ENCODE measurements around the gene POLR3E.
"Not testable (repeated sequence)": the region's sequence is repeated elsewhere in the genome, so short reads cannot be mapped to it uniquely, and the experiment has no call there.

Gene POLR3E

DNA sequence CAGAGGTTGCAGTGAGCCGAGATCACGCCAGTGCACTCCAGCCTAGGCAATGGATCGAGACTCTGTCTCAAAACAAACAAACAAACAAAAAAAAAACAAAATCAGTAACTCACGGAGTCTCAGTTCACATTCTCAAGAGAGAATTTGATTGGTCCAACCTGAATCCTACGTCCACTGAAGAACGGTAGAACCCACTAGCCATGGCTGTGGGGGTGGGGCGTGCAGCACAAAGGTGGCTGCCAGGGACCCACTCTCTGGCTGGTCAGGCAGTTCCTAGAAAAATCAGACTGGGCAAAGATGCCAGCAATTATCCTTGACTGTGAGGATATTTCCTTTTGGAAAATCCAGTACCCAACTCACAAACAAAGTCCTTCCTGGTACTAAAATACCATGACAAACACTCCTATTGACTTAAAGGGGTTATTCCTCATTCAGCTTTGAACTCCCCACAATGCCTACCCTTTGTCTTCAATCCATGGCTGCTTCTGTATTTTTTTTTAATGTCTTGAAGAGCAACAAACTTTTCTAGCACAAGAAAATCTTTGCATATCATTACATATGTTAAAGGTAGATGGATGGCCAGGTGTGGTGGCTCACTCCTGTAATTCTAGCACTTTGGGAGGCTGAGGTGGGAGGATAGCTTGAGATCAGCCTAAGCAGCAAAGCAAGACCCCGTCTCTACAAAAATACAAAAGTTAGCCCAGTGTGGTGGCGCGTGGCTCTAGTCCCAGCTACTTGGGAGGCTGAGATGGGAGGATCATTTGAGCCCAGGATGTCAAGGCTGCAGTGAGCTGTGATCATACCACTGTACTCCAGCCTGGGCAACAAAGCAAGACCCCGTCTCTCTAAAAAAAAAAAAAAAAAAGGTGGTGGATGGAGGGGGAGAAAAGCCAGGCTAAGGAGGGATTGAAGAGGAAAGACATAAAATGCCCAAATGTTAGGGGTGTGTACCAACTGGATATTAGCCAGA, 3.8 kb upstream of the POLR3E start:
- no peak for DNase-seq

DNA sequence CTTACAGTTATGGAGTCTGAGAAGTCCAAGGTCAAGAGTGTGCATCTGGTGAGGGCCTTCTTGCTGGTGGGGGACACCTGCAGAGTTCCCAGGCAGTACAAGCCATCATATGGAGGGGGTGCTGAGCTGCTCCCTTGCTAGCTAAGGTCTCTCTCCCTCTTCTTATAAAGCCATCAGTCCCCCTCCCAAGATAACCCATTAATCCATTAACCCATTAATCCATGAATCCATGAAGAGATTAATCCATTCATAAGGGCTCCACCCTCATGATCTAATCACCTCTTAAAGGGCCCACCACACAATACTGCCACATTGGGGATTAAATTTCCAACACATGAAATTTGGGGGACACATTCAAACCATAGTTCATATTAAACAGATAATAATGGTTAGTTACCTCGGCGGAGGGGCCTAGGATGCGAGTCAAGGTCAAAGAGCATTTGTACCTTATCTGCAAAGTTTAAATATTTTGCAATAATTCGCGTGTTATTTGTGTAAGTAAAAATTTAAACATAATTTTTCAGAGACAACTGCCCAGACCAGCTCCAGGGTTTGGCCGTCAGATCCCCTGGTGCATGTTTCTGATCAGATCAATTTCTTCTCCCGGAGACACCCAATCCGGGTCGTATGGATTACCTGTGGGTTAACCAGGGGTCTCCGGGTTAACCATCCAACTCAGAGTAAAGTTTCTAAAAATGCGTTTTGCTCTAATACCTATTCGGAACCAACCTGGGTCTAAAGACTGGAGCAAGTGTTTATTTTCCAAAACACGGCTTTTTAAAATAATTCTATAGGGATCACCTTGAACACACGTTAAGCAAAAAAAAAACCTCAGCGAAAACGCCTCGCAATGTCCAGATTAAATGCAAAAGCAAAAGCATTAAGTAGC, 740 bp upstream of the POLR3E start:
- DNase-seq, result peak; percentile 46

DNA sequence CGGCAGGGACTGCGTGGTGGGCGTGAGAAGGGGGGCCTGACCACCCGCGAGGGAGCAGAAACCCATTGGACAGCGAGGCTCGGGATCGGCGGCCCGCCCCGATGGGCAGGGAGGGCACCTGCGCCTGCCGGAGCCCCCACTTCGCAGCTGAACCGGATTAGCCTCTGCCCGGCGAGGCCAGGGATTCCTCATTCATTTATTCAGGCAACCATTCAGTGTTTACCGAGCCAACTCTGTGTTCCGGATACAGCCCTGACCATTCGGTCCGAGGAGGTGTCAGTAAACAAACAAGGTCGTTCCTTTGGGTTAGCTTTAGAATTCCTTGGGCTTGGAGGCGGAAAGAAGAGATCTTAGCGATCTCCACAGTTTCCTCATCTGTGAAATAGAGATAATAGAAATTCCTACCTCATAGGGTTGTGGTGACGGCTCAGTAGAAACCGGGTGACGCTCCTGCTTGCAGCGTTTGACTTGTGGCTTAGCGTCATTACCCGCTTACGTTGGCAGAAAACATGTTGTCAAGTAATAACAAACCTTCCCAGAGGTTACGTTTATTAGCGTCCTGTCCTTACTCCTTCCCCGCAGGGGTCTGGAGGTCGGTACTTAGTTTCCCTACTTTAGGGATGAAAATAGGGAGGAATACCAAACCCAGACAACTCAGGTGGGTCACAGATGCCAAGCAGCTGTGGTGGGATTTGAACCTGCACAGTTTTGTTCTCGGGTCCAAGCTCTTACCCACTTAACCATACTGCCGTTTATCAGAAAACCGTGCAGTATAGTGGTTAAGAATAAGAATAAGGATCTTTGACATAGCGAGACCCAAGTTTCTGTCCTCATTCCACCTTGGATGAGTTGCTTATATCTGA, 893 bp downstream of the POLR3E start:
- DNase-seq, result peak; percentile 90

DNA sequence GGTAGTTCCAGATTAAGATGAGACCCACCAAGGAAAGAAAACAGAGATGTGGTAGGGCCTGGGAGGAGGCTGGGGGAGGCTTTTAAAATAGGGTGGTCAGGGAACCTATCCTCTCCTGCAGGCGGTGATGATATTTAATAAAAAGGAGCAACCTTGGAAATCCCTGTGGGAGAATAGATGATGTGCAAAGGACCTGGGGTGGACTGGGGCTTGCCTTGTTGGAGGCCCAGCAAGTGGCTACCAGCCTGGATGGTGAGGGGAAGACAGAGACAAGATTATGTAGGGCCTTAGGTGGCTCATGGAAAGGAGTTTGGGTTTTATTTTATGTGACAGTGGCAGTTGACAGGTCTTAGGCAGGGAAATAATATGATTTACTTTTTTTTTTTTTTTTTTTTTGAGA, 1.8 kb downstream of the POLR3E start:
- DNase-seq, result no peak

DNA sequence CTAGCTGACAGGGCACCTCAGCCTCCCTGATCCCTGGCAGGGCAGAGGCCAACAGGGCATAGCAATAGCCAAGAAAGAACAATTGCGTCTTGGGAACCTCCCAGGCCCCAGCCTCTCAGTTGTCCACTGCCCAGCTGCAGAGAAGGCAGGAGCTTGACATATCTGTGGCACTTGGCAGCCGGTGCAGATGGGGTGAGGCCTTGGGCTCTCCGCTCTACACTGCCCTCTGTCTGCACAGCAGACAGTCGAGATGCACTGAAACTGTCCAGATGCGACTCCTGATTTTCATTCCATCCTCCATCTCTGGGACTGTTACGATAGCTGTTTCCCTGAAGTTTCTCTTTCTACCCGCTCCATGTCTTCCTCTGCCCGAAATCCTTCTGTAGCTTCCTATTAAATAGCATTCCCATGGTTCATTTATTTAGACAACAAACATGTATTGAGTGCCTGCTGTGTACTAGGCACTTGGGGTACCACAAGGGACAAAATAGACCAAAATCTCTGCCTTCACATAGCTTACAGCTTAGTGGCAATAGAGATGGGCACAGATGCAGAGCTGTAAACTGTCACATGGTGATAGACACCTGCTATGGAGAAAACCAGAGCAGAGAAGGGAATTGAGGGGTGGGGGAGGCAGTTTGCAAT, 3.3 kb downstream of the POLR3E start:
- peak; percentile 43 for DNase-seq

- DNase-seq, result not testable (repeated sequence)
Observed at GRCh38 chr16:22301423-22301822, 4.2 kb downstream of the POLR3E start.

- DNase-seq, result no peak
Observed at GRCh38 chr16:22302776-22303363, 5.7 kb downstream of the POLR3E start.

DNA sequence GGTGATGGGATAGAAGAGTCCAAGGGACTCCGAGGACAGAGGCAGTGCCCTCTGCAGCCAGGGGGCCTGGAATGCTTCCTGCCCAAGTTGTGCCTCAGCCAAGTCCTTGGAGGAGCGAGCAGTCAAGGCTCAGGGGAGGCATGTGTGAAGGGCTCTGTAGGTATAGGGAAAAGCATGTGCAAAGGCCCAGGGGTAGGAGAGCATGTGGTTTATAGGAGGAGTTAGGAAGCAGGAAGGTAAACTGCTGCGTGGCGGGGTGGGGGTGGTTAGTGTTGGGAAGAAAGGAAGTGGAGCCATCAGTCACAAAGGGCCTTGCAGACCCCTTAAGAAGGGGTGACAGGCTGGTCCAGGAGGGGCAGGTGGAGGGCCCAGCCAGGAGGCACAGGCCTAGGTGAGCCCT, 7.2 kb downstream of the POLR3E start:
- DNase-seq, result no peak

DNA sequence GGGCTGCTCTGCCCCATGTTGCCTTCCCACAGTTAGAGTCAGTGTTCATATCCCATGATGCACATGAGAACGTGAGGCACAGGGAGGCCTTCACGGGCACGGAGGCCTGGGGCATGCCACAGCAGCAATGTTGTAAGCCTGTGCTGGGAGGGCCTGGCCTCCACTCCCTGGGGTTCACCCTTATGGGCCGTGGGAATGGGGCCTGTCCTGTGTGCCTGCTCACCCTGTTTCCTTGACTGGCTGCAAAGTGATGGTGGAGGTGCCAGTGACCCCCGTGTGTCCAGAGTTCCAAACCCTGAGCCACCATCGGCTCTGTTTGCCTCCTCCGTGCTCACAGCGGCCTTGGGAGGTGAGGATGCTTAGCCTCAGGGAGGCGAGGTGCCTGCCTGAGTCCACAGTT, 9.6 kb downstream of the POLR3E start:
- no peak for DNase-seq

DNA sequence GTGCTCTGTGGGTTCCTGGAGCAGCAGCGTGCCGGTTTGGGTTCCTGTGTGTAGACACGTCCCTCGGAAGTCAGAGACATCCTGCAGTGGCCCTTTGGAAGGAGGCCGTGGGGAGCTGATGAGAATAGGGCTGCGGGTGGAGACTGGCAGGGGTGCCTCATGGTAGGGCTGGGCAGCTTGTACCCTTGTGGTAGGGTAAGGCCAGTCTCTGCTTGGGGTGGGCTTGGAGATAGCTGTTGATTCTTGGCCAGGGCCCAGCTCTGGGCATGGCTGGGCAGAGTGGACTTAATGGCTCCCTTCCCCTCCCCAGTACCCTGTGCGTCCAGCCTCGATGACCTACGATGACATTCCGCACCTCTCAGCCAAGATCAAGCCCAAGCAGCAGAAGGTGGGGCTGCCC, 10.6 kb downstream of the POLR3E start:
- no peak for DNase-seq

DNA sequence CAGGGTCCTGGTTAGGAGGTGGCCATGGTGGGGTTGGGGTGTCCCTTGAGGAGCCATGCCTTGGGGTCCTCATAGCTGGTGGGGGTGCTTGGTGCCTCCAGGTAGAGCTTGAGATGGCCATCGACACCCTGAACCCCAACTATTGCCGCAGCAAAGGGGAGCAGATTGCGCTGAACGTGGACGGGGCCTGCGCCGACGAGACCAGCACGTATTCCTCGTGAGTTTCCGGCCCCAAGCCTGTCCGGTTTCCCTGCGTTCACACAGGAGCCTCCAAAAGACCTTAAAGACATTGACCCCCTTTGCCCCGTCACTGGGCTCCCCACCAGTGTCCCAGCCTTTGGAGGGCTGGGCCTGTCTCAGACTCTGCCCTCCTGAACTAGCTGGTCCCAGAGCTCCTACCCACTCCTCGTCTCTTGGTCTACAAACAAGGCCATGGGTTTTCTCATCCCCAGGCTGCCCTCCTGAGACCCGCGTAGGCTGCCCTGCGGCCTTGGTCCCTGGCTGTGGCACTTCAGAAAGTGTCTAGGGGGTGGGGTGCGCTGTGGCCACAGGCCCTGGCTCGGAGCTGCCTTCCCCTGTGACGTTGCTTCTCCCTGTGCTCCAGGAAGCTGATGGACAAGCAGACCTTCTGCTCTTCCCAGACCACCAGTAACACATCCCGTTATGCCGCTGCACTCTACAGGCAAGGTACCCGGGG, 11.8 kb downstream of the POLR3E start:
- DNase-seq, result no peak

DNA sequence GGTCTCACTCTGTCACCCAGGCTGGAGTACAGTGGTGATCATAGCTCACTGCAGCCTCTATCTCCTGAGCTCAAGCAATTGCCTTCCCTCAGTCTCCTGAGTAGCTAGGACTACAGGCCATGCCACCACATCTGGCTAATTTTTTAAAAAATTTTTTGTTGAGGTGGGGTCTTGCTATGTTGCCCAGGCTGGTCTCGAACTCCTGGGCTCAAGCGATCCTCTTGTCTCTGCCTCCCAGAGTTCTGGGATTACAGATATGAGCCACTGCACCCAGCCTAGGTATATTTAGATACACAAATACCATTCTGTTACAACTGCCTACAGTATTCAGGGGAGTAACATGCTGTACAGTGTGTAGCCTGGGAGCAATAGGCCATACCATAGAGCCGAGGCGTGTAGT, 14.3 kb downstream of the POLR3E start:
- DNase-seq, result no peak

DNA sequence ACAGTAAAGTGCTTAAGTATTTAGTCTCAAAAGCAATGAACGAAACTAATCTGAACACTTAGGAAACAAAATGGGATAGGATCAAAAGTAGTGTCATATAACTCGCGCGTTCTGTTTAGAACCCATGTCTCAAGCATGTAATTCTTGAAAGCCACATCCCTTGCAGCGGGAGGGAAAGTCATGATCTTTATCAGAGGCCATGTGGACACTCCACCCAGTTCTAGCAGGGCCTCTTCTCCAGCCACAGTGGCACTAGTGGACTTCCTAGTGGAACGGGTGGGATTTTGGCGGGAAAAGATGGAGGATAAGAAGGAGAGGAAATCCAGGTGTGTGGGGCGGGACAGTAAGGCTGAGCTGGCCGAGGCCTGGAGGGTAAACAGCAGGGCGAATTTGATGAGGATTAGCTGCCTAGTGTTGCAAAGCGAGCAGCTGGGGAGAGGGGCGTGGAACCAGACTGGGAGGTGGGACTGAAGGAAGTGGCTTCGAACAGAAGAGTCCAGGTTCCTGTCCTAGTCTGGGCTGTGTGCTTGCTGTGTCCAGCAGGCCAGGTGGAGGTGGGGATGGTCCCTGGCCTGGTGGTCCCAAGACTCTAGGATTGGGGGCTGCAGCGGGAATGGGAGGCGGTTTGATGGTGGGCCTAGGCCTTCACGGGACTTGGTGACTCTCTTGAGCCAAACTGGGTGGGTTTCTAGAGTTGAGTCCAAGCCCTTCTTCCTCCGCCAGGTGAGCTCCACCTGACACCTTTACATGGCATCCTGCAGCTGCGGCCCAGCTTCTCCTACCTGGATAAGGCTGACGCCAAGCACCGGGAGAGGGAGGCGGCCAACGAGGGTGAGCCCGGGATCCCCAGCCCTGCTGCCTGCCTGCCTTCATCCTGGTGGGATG, 15.9 kb downstream of the POLR3E start:
- no peak for DNase-seq

GRCh38 chr16:22313876-22314470, 16.8 kb downstream of the POLR3E start:
- DNase-seq, result no peak

DNA sequence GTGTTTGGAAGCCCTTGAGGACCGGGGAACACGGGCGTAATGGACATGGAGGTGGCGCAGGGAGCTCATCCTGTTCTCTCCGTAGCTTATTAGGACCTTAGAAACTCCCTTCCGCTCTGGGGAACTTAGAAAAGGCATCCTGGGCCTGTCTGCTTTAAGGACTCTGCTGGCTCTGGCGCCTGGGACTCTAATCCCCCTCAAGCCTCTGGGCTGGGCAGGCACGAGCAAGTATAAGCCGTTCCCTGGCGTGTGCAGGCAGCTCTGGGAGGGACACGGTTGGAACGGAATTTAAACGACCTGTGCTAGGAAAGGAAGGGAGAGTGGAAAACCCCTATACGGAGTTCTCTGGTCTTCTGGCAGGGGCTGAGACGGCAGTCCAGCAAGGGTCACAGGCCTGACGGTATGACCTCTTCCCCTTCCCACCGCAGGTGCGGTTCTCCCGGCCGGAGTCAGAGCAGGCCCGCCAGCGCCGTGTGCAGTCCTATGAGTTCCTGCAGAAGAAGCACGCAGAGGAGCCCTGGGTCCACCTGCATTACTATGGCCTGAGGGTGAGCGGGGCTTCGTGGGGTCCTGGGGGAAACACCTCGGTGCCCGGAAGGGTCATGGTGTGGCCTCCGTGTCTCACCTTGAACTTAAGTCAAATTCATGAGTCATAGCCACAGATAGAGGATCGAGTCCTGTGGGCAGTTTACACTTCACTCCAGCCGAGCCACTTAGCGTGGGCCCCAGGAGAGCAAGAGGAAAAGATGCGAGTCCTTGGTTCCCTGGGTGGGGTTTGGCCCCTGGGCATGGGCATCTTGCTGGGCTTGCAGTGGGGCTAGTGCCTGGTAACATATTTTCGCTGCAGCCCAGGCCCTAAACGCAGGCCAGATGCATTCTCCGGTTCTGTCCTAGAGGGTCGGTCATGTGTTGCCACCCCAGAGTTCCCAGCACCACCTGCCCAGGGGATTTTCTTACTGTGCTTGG, 17.7 kb downstream of the POLR3E start:
- no peak for DNase-seq

DNA sequence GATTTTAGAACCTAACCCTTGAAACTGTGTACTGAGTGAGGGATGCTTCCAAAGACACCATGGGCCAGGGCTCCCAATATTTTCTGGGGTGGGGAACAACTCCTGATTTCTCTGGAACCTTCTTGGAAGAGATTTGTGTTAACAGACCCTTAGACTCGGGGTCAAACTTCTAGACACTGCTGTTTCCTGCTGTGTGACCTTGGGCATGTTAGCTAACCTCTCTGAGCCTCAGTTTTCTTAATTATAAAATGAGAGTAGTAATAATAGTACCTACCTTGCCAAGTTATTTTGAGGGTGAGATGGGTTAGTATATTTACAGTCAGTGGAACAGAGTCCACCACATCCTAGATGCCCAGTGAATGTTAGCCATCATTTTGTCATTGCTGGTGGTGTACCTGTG, 18.8 kb downstream of the POLR3E start:
- DNase-seq, result no peak

- no peak for DNase-seq
Observed at GRCh38 chr16:22316411-22316811, 19.2 kb downstream of the POLR3E start.

GRCh38 chr16:22317001-22317530, 19.9 kb downstream of the POLR3E start:
- no peak for DNase-seq

Measured in retina (tissue), 1 donor.